Hypothalamus (tissue), 51 donors: Measurements from ENCODE around the gene EIF2S3.
"Not testable (repeated sequence)": the region's sequence is repeated elsewhere in the genome, so short reads cannot be mapped to it uniquely, and the experiment has no call there.

Experiments used
- DNase-seq, 51 donors: peaks; one replicate each; lab custom pipeline; 2025; lab: John Stamatoyannopoulos, UW

EIF2S3 gene

GRCh38 chrX:24046060-24046459, 8.7 kb upstream of the EIF2S3 start:
- not testable (repeated sequence) for DNase-seq

GRCh38 chrX:24049643-24050042, 5.1 kb upstream of the EIF2S3 start:
- not testable (repeated sequence) for DNase-seq

GRCh38 chrX:24050522-24051318, 4.0 kb upstream of the EIF2S3 start:
- peak in 2 of 51 donors; percentile 0 to 4 for DNase-seq

GRCh38 chrX:24055043-24055356, 244 bp downstream of the EIF2S3 start:
- DNase-seq, result no peak

DNA sequence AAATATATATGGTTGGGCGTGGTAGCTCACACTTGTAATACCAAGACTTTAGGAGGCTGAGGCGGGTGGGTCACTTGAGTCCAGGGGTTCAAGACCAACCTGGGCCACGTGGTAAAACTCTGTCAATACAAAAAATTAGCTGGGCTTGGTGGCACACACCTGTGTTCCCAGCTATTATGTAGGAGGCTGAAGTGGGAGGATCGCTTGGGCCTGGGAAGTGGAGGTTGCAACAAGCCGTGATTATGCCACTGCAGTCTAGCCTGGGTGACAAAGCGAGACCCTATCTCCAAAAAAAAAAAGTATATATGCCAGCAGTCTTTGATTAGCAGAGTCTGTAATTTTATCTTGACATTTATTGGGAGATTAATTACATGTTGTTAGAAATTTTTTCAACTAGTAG, 8.7 kb downstream of the EIF2S3 start:
- no peak for DNase-seq

GRCh38 chrX:24069877-24070276, 15.1 kb downstream of the EIF2S3 start:
- no peak for DNase-seq

DNA sequence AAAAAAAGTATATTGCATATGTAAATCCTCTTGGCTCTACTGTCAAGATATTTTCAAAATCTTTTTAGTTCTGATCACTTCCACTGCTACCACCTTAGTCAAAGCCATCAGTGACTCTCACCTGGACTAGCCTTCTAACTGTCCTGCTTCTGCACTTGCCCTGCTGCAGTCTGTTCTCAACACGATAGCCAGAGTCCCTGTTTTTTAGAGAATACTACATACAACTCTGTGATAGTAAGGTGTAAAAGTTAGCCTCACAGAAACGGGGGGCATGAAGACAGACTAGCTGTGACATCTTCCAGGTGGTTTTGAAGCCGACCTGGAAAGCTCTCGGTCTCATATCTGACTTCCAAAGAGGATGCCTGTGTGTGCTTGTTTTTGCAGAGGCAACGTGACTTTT, 24.7 kb downstream of the EIF2S3 start:
- DNase-seq, result no peak

DNA sequence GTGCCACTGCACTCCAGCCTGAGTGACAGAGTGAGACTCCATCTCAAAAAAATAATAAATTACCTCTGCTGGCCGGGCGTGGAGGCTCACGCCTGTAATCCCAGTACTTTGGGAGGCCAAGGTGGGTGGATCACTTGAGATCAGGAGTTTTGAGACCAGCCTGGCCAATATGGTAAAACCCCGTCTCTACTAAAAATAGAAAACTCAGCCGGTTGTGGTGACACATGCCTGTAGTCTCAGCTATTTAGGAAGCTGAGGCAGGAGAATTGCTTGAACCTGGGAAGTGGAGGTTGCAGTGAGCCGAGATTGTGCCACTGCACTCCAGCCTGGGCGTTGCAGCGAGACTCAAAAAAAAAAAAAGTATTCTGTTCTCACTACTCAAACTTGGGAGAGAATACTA, 25.5 kb downstream of the EIF2S3 start:
- DNase-seq, result not testable (repeated sequence)

- DNase-seq, result no peak
These were observed 25.9 kb downstream of the EIF2S3 start for GRCh38 chrX:24080704-24081103.

DNA sequence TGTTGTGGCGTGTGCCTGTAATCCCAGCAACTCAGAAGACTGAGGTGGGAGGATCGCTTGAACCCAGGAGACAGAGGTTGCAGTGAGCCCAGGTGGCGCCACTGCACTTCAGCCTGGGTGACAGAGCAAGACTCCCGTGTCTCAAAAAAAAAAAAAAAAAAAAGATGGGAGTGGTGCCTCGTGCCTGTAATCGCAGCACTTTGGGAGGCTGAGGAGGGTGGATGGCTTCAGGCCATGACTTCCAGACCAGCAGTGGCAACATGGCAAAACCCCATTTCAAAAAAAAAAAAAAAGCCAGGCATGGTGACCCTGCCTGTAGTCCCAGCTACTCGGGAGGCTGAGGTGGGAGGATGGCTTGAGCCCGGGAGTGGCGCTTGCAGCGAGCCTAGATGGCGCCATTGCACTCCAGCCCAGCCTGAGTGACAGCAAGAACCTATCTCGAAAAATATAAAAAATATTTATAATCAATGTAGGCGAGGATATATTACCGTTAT, 27.0 kb downstream of the EIF2S3 start:
- DNase-seq, result peak in 23 of 51 donors; percentile 0 to 33 (median 1)

- no peak for DNase-seq
These were observed 27.7 kb downstream of the EIF2S3 start for GRCh38 chrX:24082447-24082846.

GRCh38 chrX:24085101-24085500, 30.3 kb downstream of the EIF2S3 start:
- no peak for DNase-seq

- no peak for DNase-seq
These were observed 35.8 kb downstream of the EIF2S3 start for GRCh38 chrX:24090300-24091200.

DNA sequence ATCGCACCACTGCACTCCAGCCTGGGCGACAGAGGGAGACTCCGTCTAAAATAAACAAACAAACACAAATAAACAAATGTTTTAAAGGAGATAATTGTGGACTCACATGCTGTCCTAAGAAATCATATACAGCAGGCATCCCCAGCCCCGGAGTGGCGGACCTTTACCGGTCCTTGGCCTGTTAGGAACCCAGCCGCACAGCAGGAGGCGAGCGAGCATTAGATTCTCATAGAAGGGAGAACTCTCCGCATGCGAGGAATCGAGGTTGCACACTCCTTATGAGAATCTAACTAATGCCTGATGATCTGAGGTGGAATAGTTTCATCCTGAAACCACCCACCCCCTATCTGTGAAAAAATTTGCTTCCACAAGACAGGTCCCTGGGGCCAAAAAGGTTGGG, 39.0 kb downstream of the EIF2S3 start:
- DNase-seq, result no peak

- DNase-seq, result no peak
These were observed 43.0 kb downstream of the EIF2S3 start for GRCh38 chrX:24097741-24098260.

GRCh38 chrX:24098932-24099331, 44.2 kb downstream of the EIF2S3 start:
- no peak for DNase-seq

- no peak for DNase-seq
These were observed 44.6 kb downstream of the EIF2S3 start for GRCh38 chrX:24099394-24099793.

DNA sequence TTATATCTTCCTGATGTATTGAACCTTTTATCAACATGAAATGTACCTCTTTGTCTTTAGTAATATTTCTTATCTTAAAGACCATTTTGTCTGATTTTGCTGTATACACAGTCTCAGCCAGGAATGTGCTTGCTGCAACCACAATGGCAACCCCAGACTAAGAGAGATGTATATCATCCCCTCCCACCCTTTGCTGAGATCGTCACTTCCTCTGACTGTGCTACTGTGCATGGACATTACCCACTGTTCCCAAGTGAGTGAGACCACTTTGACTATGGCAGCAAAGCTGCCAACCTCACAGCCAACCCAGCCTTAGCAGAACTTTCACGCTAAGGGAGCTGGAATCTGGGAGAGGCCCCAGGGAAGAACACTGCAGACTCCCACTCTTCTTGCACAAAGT, 46.0 kb downstream of the EIF2S3 start:
- no peak for DNase-seq

DNA sequence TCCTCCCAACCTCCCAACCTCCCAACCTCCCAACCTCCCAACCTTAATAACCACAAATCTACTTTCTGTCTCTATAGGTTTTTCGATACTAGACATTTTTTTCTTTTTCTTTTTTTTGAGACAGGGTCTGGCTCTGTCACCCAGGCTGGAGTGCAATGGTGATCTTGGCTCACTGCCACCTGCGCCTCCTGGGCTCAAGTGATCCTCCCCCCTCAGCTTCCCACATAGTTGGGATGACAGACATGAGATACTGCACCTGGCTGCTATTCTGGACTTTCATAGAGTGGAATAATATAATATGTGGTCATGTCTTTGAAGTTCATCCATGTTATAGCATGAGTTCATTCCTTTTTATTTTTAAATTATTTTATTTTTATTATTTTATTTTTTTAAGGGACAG, 55.3 kb downstream of the EIF2S3 start:
- DNase-seq, result no peak

DNA sequence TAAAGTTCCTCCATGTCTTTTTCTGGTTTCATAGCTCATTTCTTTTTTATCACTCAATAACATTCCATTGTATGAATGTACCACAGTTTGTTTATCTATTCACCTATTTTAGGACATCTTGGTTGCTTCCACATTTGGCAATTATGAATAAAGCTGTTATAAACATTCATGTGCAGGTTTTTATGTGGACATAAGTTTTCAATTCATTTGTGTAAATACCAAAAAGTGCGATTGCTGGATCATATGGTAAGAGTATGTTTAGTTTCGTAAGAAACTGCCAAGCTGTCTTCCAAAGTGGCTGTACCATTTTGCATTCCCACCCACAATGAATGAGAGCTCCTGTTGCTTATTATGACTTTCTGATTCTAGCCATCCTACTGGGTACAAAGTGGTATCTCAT, 58.4 kb downstream of the EIF2S3 start:
- no peak for DNase-seq

DNA sequence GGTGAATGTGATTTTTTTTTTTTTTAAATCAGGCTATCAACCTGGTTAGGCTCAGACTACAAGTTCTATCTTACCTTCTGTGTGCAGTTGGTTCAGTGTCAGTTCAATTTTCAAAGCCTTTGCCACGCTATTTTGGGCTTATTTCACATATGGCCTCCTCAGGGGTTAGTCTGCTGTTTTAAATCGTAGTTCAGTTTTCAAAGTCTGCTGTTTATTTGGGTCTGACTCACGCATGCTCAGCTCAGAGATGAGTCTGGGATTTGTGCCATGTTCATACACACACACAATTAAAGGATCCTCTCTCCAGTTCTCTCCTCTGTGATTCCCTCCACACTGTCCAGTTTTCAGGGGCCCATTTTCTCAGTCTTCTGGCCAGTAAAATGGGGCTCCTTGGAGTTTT, 62.5 kb downstream of the EIF2S3 start:
- DNase-seq, result peak in 23 of 51 donors; percentile 0 to 33 (median 3)
